GM23338 (cell line): Measurements from ENCODE around the gene PRDM7.

Experiments used
- CREB1 ChIP-seq: fragments of 250-450 bp; sonication (Bioruptor Pico); IDR thresholded peaks from 2 replicates; pipeline ENCODE4 v1.5.0; 2020; ENCODE audit warnings: low read depth, mild to moderate bottlenecking, moderate library complexity
- EZH2 ChIP-seq: fragments of 200-600 bp; sonication (generic); IDR thresholded peaks from one replicate; pipeline ENCODE4 v1.8.0; 2017; ENCODE audit warnings: antibody characterized with exemption, mild to moderate bottlenecking, low read depth; ENCODE audit not compliant: unreplicated experiment
- EZH2phosphoT487 ChIP-seq: fragments of 200-600 bp; sonication (generic); IDR thresholded peaks from one replicate; pipeline ENCODE4 v1.8.1; 2018; ENCODE audit warnings: antibody characterized with exemption; ENCODE audit not compliant: unreplicated experiment
- JUNB ChIP-seq: IDR thresholded peaks from one replicate; pipeline ENCODE4 v1.6.1; 2016; ENCODE audit warnings: antibody characterized with exemption; ENCODE audit not compliant: unreplicated experiment
- POLR2AphosphoS5 ChIP-seq: IDR thresholded peaks from 2 replicates; pipeline ENCODE4 v1.6.1; 2016; ENCODE audit warnings: antibody characterized with exemption, low read depth
- STAT1 ChIP-seq: IDR thresholded peaks from one replicate; pipeline ENCODE4 v1.6.1; 2016; ENCODE audit warnings: antibody characterized with exemption; ENCODE audit not compliant: unreplicated experiment
- TF ChIP-seq, protein P1 (sequence below), 2 experiments: fragments of 200-600 bp in 1 of 2; sonication (generic) in 1 of 2; conservative IDR thresholded peaks; 2 replicates each; pipeline versions ENCODE4 v1.5.1 to v1.6.1; 2016 to 2017; ENCODE audit warnings: antibody characterized with exemption in 2 of 2, low read depth in 2 of 2, mild to moderate bottlenecking in 2 of 2, moderate library complexity in 1 of 2
- TF ChIP-seq, protein P2 (sequence below): IDR thresholded peaks from 2 replicates; pipeline ENCODE4 v1.6.1; 2016; ENCODE audit warnings: antibody characterized with exemption
- TF ChIP-seq, protein P3 (sequence below): IDR thresholded peaks from one replicate; pipeline ENCODE4 v1.6.1; 2018; ENCODE audit warnings: antibody characterized with exemption; ENCODE audit not compliant: unreplicated experiment

- TF ChIP-seq STAT1 (no peak), POLR2AphosphoS5 (no peak), EZH2 (no peak), CREB1 (CRISPR knock-in tag) (no peak), EZH2phosphoT487 (no peak), JUNB (no peak)
- TF ChIP-seq, protein P1, sequence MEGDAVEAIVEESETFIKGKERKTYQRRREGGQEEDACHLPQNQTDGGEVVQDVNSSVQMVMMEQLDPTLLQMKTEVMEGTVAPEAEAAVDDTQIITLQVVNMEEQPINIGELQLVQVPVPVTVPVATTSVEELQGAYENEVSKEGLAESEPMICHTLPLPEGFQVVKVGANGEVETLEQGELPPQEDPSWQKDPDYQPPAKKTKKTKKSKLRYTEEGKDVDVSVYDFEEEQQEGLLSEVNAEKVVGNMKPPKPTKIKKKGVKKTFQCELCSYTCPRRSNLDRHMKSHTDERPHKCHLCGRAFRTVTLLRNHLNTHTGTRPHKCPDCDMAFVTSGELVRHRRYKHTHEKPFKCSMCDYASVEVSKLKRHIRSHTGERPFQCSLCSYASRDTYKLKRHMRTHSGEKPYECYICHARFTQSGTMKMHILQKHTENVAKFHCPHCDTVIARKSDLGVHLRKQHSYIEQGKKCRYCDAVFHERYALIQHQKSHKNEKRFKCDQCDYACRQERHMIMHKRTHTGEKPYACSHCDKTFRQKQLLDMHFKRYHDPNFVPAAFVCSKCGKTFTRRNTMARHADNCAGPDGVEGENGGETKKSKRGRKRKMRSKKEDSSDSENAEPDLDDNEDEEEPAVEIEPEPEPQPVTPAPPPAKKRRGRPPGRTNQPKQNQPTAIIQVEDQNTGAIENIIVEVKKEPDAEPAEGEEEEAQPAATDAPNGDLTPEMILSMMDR (conservative IDR thresholded peaks at IDR 0.05; ENCODE audit: low read depth in 2 of 2): no peak
- TF ChIP-seq, protein P2, sequence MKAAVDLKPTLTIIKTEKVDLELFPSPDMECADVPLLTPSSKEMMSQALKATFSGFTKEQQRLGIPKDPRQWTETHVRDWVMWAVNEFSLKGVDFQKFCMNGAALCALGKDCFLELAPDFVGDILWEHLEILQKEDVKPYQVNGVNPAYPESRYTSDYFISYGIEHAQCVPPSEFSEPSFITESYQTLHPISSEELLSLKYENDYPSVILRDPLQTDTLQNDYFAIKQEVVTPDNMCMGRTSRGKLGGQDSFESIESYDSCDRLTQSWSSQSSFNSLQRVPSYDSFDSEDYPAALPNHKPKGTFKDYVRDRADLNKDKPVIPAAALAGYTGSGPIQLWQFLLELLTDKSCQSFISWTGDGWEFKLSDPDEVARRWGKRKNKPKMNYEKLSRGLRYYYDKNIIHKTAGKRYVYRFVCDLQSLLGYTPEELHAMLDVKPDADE: no peak
- TF ChIP-seq, protein P3, sequence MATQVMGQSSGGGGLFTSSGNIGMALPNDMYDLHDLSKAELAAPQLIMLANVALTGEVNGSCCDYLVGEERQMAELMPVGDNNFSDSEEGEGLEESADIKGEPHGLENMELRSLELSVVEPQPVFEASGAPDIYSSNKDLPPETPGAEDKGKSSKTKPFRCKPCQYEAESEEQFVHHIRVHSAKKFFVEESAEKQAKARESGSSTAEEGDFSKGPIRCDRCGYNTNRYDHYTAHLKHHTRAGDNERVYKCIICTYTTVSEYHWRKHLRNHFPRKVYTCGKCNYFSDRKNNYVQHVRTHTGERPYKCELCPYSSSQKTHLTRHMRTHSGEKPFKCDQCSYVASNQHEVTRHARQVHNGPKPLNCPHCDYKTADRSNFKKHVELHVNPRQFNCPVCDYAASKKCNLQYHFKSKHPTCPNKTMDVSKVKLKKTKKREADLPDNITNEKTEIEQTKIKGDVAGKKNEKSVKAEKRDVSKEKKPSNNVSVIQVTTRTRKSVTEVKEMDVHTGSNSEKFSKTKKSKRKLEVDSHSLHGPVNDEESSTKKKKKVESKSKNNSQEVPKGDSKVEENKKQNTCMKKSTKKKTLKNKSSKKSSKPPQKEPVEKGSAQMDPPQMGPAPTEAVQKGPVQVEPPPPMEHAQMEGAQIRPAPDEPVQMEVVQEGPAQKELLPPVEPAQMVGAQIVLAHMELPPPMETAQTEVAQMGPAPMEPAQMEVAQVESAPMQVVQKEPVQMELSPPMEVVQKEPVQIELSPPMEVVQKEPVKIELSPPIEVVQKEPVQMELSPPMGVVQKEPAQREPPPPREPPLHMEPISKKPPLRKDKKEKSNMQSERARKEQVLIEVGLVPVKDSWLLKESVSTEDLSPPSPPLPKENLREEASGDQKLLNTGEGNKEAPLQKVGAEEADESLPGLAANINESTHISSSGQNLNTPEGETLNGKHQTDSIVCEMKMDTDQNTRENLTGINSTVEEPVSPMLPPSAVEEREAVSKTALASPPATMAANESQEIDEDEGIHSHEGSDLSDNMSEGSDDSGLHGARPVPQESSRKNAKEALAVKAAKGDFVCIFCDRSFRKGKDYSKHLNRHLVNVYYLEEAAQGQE: no peak
Observed at GRCh38 chr16:90043526-90043925, 33.6 kb downstream of the PRDM7 start.
